Erythroblast (primary cell): Measurements from ENCODE around the gene RBKS.

Experiments used
- GATA1 ChIP-seq: IDR thresholded peaks from 2 replicates; pipeline ENCODE4 v1.6.1; 2011; ENCODE audit warnings: low read depth, mild to moderate bottlenecking, control low read depth, low read length, moderate library complexity
- POLR2A ChIP-seq: IDR thresholded peaks from 2 replicates; pipeline ENCODE4 v1.6.1; 2011; ENCODE audit warnings: mild to moderate bottlenecking, low read length

DNA sequence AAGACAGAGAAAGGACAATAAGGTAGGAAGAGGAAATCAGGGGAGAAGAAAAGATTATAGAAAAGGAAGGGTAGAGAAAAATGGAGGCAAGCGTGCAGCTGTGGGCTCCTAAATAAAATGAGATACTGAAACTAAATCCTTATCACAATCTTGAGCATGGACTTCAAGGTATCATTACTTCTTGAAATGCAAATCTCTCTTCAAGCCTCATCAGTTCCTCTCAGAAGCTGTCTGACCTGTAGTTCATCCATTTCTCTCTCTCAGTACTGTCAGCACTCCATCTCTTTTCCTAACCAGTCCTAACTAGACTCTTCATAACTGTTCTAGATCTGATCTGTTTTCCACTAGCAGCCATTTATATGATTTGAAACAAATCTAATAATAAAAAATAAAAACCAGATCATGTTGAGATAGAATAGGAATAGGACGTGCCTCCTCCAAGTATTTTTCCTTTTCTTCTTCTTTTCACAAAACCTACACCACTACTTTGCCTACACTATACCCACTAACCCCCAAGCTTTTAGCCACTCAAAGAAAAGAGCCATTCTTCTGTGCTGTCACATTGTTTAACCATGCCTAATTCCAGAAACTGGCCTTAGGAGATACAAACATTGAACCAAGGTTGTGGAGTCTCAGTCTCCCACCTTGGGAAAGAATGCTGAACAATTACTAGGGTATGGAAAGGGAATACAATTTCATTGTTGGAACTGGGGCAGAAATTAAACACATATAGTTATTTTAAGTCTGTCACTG is 21.4 kb upstream of the RBKS start:
- TF ChIP-seq POLR2A = no peak
- TF ChIP-seq GATA1 = no peak
